Activated gamma-delta T cell treated with Interleukin-2 at 50 U/mL for 16 hours (primary cell): ENCODE data around the gene ELMO1.

ENCODE experiments used
- DNase-seq: peaks from one replicate; pipeline ENCODE4 v3.0.0-alpha.2; 2020

The ELMO1 gene

GRCh38 chr7:37110660-37111424, 337.8 kb downstream of the ELMO1 start:
- no peak for DNase-seq

- no peak for DNase-seq
Observed at GRCh38 chr7:37109843-37110242, 338.8 kb downstream of the ELMO1 start.

GRCh38 chr7:37109016-37109683, 339.5 kb downstream of the ELMO1 start:
- DNase-seq, result no peak

- DNase-seq, result no peak
Observed at GRCh38 chr7:37108615-37109014, 340.0 kb downstream of the ELMO1 start.

- DNase-seq, result no peak
Observed at GRCh38 chr7:37107047-37107750, 341.5 kb downstream of the ELMO1 start.

- DNase-seq, result no peak
Observed at GRCh38 chr7:37105762-37106161, 342.9 kb downstream of the ELMO1 start.

GRCh38 chr7:37104822-37105518, 343.7 kb downstream of the ELMO1 start:
- DNase-seq, result no peak

- no peak for DNase-seq
Observed at GRCh38 chr7:37102518-37103137, 346.0 kb downstream of the ELMO1 start.

- DNase-seq, result peak; percentile 8
Observed at GRCh38 chr7:37100735-37101331, 347.8 kb downstream of the ELMO1 start.

GRCh38 chr7:37098762-37099161, 349.9 kb downstream of the ELMO1 start:
- no peak for DNase-seq

GRCh38 chr7:37097983-37098382, 350.7 kb downstream of the ELMO1 start:
- no peak for DNase-seq

GRCh38 chr7:37097276-37097675, 351.4 kb downstream of the ELMO1 start:
- no peak for DNase-seq

- no peak for DNase-seq
Observed at GRCh38 chr7:37096341-37096740, 352.3 kb downstream of the ELMO1 start.

GRCh38 chr7:37095122-37095521, 353.5 kb downstream of the ELMO1 start:
- DNase-seq, result no peak

- no peak for DNase-seq
Observed at GRCh38 chr7:37093257-37093656, 355.4 kb downstream of the ELMO1 start.

- DNase-seq, result no peak
Observed at GRCh38 chr7:37092548-37092947, 356.1 kb downstream of the ELMO1 start.

GRCh38 chr7:37089972-37090371, 358.7 kb downstream of the ELMO1 start:
- no peak for DNase-seq

GRCh38 chr7:37085600-37085999, 363.1 kb downstream of the ELMO1 start:
- DNase-seq, result no peak

GRCh38 chr7:37084303-37084702, 364.4 kb downstream of the ELMO1 start:
- DNase-seq, result no peak

- no peak for DNase-seq
Observed at GRCh38 chr7:37083311-37084096, 365.2 kb downstream of the ELMO1 start.

GRCh38 chr7:37081436-37081835, 367.2 kb downstream of the ELMO1 start:
- DNase-seq, result no peak

GRCh38 chr7:37079420-37079819, 369.2 kb downstream of the ELMO1 start:
- no peak for DNase-seq
